Mesendoderm (in vitro differentiated cells): ENCODE results near the gene SSTR5.

Source experiments
- DNase-seq: peaks from one replicate; pipeline ENCODE4 v3.0.0; 2013
- H2AK5ac ChIP-seq: 2 replicates; pipeline ENCODE4 v1.6.1; 2013; ENCODE audit warnings: low read length, inconsistent platforms
- H2BK120ac ChIP-seq: 2 replicates; pipeline ENCODE4 v1.6.1; 2013; ENCODE audit warnings: low read depth, mild to moderate bottlenecking, low read length, moderate library complexity, mixed read lengths
- H2BK15ac ChIP-seq: replicated peaks from 2 replicates; pipeline ENCODE4 v1.6.1; 2013; ENCODE audit warnings: low read depth, mild to moderate bottlenecking, moderate library complexity
- H2BK5ac ChIP-seq: 2 replicates; pipeline ENCODE4 v1.6.1; 2013; ENCODE audit warnings: low read length, inconsistent platforms
- H3K18ac ChIP-seq: 2 replicates; pipeline ENCODE4 v1.6.1; 2013; ENCODE audit warnings: mild to moderate bottlenecking, low read length, mixed read lengths
- H3K23ac ChIP-seq: one replicate; pipeline ENCODE4 v1.6.1; 2013; ENCODE audit warnings: low read length
- H3K27ac ChIP-seq: 2 replicates; pipeline ENCODE4 v1.5.1; 2013; ENCODE audit warnings: low read depth, mild to moderate bottlenecking, inconsistent platforms, low read length, moderate library complexity
- H3K27me3 ChIP-seq: 2 replicates; pipeline ENCODE4 v1.6.1; 2013; ENCODE audit warnings: low read length, control low read depth, mild to moderate bottlenecking, inconsistent platforms; ENCODE audit not compliant: insufficient read depth, poor library complexity
- H3K36me3 ChIP-seq: 2 replicates; pipeline ENCODE4 v1.6.1; 2013; ENCODE audit warnings: low read length, inconsistent platforms; ENCODE audit not compliant: control insufficient read depth, insufficient read depth
- H3K4ac ChIP-seq: one replicate; pipeline ENCODE4 v1.6.1; 2013; ENCODE audit warnings: low read depth, mild to moderate bottlenecking, low read length, moderate library complexity
- H3K4me1 ChIP-seq: 2 replicates; pipeline ENCODE4 v1.6.1; 2013; ENCODE audit warnings: low read depth, low read length, inconsistent platforms; ENCODE audit not compliant: control insufficient read depth
- H3K4me2 ChIP-seq: 2 replicates; pipeline ENCODE4 v1.6.1; 2013; ENCODE audit warnings: low read length
- H3K4me3 ChIP-seq: 2 replicates; pipeline ENCODE4 v1.5.1; 2013; ENCODE audit warnings: mild to moderate bottlenecking, low read length
- H3K56ac ChIP-seq: one replicate; pipeline ENCODE4 v1.6.1; 2013; ENCODE audit warnings: low read length
- H3K79me1 ChIP-seq: 2 replicates; pipeline ENCODE4 v1.6.1; 2013; ENCODE audit warnings: low read length, inconsistent platforms
- H3K79me2 ChIP-seq: 2 replicates; pipeline ENCODE4 v1.6.1; 2013; ENCODE audit warnings: mild to moderate bottlenecking, low read length; ENCODE audit not compliant: control insufficient read depth, insufficient read depth
- H3K9ac ChIP-seq: 2 replicates; pipeline ENCODE4 v1.6.1; 2013; ENCODE audit warnings: low read length, inconsistent platforms
- H4K5ac ChIP-seq: one replicate; pipeline ENCODE4 v1.6.1; 2013; ENCODE audit warnings: low read length
- H4K8ac ChIP-seq: one replicate; pipeline ENCODE4 v1.6.1; 2013; ENCODE audit warnings: low read depth, mild to moderate bottlenecking, control low read depth, low read length, moderate library complexity
- WGBS: extraction: QIAGEN DNeasy Blood & Tissue Kit; methylation state at CpG from one replicate; pipeline ENCODE4 v1.1.7; 2013; ENCODE audit warnings: low lambda C conversion rate, missing lambda C conversion rate; ENCODE audit not compliant: insufficient coverage; ENCODE audit errors: extremely low coverage; 5-methylcytosine and 5-hydroxymethylcytosine counted together

Gene SSTR5

GRCh38 chr16:1032607-1033006 lies 39.9 kb upstream of the SSTR5 start:
- no peaks in the 10 kb centered on the region for H3K79me1 ChIP-seq
- no peak overlapping the region for H3K27ac ChIP-seq
- DNase-seq = no peak
- H3K36me3 ChIP-seq = no peaks in the 10 kb centered on the region
- no peak overlapping the region for H2BK5ac ChIP-seq
- no peak overlapping the region for H3K4ac ChIP-seq
- no peak overlapping the region for H3K56ac ChIP-seq
- H3K27me3 ChIP-seq = no peaks in the 10 kb centered on the region
- 100% methylated on average over 1 of the region's 2 CpGs for WGBS
- no peak overlapping the region for H4K8ac ChIP-seq
- H4K5ac ChIP-seq = no peak overlapping the region
- no peak overlapping the region for H2BK120ac ChIP-seq
- H2BK15ac ChIP-seq = no peak overlapping the region
- H3K23ac ChIP-seq = no peak overlapping the region
- H3K9ac ChIP-seq = no peak overlapping the region
- no peak overlapping the region for H3K4me2 ChIP-seq
- H3K4me3 ChIP-seq = no peak overlapping the region
- H3K18ac ChIP-seq = no peak overlapping the region
- no peaks in the 10 kb centered on the region for H3K4me1 ChIP-seq
- H2AK5ac ChIP-seq = no peak overlapping the region
- H3K79me2 ChIP-seq = no peaks in the 10 kb centered on the region

GRCh38 chr16:1033128-1033679 lies 39.3 kb upstream of the SSTR5 start:
- Histone ChIP-seq H3K23ac (no peak overlapping the region), H4K5ac (no peak overlapping the region), H2BK15ac (no peak overlapping the region), H3K18ac (no peak overlapping the region), H3K56ac (no peak overlapping the region), H3K79me1 (no peaks in the 10 kb centered on the region), H3K27me3 (no peaks in the 10 kb centered on the region), H2AK5ac (no peak overlapping the region), H3K36me3 (no peaks in the 10 kb centered on the region), H3K4me2 (no peak overlapping the region), H3K4me3 (no peak overlapping the region), H4K8ac (no peak overlapping the region), H3K4me1 (no peaks in the 10 kb centered on the region), H3K27ac (no peak overlapping the region), H3K79me2 (no peaks in the 10 kb centered on the region), H3K9ac (no peak overlapping the region), H2BK5ac (no peak overlapping the region), H3K4ac (no peak overlapping the region), H2BK120ac (no peak overlapping the region)
- WGBS = 100% methylated on average over 1 of the region's 3 CpGs
- DNase-seq = no peak

- Histone ChIP-seq H3K56ac (no peak overlapping the region), H3K4me2 (no peak overlapping the region), H2AK5ac (no peak overlapping the region), H3K18ac (no peak overlapping the region), H2BK5ac (no peak overlapping the region), H4K5ac (no peak overlapping the region), H3K4me1 (no peaks in the 10 kb centered on the region), H3K4ac (no peak overlapping the region), H4K8ac (no peak overlapping the region), H2BK15ac (no peak overlapping the region), H2BK120ac (no peak overlapping the region), H3K36me3 (no peaks in the 10 kb centered on the region), H3K9ac (no peak overlapping the region), H3K27me3 (no peaks in the 10 kb centered on the region), H3K79me1 (no peaks in the 10 kb centered on the region), H3K23ac (no peak overlapping the region), H3K27ac (no peak overlapping the region), H3K4me3 (no peak overlapping the region), H3K79me2 (no peaks in the 10 kb centered on the region)
- no CpG with 5 or more reads among the region's 6 CpGs for WGBS
- DNase-seq = no peak
These were observed 38.1 kb upstream of the SSTR5 start for GRCh38 chr16:1034230-1035065.

- no peak overlapping the region for H3K27ac ChIP-seq
- H3K23ac ChIP-seq = no peak overlapping the region
- H3K27me3 ChIP-seq = no peaks in the 10 kb centered on the region
- no peak overlapping the region for H2AK5ac ChIP-seq
- H3K79me2 ChIP-seq = no peaks in the 10 kb centered on the region
- H2BK15ac ChIP-seq = no peak overlapping the region
- H3K4me3 ChIP-seq = no peak overlapping the region
- no peak overlapping the region for H3K4me2 ChIP-seq
- H4K5ac ChIP-seq = no peak overlapping the region
- H3K9ac ChIP-seq = no peak overlapping the region
- no peak overlapping the region for H4K8ac ChIP-seq
- H2BK120ac ChIP-seq = no peak overlapping the region
- WGBS = no CpG with 5 or more reads among the region's 7 CpGs
- no peak overlapping the region for H3K18ac ChIP-seq
- DNase-seq = no peak
- no peaks in the 10 kb centered on the region for H3K4me1 ChIP-seq
- no peak overlapping the region for H2BK5ac ChIP-seq
- H3K36me3 ChIP-seq = no peaks in the 10 kb centered on the region
- no peaks in the 10 kb centered on the region for H3K79me1 ChIP-seq
- H3K4ac ChIP-seq = no peak overlapping the region
- H3K56ac ChIP-seq = no peak overlapping the region
These were observed 37.5 kb upstream of the SSTR5 start for GRCh38 chr16:1035066-1035415.

GRCh38 chr16:1036166-1036565 lies 36.4 kb upstream of the SSTR5 start:
- Histone ChIP-seq H3K27ac (no peak overlapping the region), H3K79me1 (no peaks in the 10 kb centered on the region), H4K8ac (no peak overlapping the region), H3K4me2 (no peak overlapping the region), H2BK5ac (no peak overlapping the region), H3K36me3 (no peaks in the 10 kb centered on the region), H3K56ac (no peak overlapping the region), H3K4me3 (no peak overlapping the region), H3K4me1 (no peaks in the 10 kb centered on the region), H3K4ac (no peak overlapping the region), H3K23ac (no peak overlapping the region), H3K79me2 (no peaks in the 10 kb centered on the region), H3K18ac (no peak overlapping the region), H3K9ac (no peak overlapping the region), H2AK5ac (no peak overlapping the region), H2BK120ac (no peak overlapping the region), H4K5ac (no peak overlapping the region), H3K27me3 (no peaks in the 10 kb centered on the region), H2BK15ac (no peak overlapping the region)
- WGBS = no CpG with 5 or more reads among the region's 15 CpGs
- no peak for DNase-seq
